Stimulated activated CD8-positive, alpha-beta memory T cell treated with anti-CD3 and anti-CD28 coated beads, Interleukin-15, amount 100 ng/mL, for 1 hour (primary cell): ENCODE results near the gene SPEN.
"Not testable (repeated sequence)": the region's sequence is repeated elsewhere in the genome, so short reads cannot be mapped to it uniquely, and the experiment has no call there.

ENCODE experiments used
- DNase-seq: peaks from one replicate; pipeline ENCODE4 v3.0.0-alpha.2; 2020; ENCODE audit warnings: low read depth

SPEN gene

GRCh38 chr1:15858069-15858670 lies 10.7 kb downstream of the SPEN start:
- DNase-seq: no peak

DNA sequence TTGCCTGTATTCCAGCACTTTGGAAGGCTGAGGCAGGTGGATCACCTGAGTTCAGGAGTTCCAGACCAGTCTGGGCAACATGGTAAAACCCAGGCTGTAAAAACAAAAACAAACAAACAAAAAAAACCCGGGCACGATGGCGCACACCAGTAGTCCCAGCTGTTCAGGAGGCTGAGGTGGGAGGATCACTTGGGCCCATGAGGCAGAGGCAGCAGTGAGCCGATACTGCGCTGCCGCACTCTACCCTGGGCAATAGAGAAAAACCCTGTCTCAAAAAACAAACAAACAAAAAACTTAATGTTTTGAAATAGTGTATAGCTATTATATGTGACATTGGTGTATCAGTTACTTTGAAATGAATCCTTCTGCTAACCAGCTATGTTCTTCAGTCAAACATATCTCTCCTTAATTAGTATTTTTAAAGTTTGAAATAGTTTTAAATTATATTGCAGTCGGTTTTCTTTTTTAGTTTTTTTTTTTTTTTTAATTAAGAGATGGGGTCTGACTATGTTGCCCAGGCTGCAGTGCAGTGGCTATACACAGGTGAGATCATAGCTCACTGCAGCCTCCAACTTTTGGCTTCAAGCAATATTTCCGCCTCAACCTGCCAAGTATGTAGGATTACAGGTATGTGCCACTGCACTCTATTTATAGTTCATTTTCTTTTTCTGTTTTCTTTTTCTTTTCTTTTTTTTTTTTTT lies 11.3 kb downstream of the SPEN start:
- DNase-seq: no peak

DNA sequence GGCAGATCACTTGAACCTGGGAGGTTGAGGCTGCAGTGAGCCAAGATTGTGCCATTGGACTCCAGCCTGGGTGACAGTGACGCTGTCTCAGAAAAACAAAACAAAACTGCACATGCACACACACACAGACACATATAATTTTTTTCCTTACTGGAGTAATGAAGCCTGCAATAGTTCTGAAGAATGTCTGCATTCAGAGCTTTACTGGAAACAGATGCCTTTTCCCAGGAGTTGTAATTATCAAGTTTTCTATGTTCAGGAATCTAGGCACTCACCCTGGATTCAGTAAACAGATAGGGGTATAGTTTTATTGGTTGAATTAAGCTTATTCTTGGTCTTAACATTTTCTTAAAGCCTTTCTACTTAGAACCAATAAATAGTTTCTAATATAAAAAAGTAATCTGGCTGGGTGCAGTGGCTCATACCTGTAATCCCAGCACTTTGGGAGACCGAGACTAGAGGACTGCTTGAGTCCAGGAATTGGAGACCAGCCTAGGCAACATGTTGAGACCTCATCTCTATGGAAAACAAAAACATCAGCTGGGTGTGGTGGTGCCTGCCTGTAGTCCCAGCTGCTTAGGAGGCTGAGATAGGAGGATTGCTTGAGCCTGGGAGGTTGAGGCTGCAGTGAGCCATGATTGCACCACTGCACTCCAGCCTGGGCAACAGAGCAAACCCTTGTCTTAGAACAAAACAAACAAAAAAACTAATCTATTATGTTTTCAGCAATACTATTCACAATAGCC lies 15.8 kb downstream of the SPEN start:
- no peak for DNase-seq

DNA sequence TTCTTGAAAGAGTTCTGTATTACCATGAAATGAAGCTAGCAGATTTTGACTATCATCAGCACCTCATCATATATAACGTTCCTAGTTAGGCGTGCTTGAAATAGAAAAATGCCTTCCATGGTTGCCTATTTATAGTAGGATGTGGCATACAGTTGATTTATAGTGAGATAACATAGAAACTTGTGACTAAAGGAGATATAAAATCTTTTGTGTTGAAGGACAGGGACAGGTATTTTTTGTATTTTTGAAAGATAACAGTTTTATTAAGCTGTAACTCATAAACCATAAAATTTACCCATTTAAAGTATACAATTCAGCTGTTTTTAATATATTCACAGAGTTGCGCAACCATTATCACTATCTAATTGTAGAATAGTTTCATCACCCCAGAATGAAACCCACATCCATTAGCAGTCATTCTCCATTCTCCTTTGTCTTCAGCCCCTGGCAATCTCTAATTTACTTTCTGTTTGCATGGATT lies 19.3 kb downstream of the SPEN start:
- no peak for DNase-seq

DNA sequence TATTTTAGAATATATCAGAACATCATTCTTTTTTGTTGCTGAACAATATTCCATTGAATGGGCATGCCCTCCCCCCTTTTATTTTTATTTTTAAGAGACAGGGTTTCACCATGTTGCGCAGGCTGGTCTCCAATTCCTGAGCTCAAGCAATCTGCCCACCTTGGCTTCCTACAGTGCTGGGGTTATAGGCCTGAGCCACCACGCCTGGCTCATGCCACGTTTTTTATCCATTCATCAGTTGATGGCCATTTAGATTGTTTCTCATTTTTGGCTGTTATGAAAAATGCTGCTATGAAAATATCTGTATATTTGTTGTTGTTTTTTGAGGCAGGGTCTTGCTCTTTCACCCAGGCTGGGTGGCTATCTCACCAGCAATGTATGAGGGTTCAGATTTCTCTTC lies 19.8 kb downstream of the SPEN start:
- no peak for DNase-seq

- DNase-seq: no peak
These were observed 21.9 kb downstream of the SPEN start for GRCh38 chr1:15869413-15869812.

DNA sequence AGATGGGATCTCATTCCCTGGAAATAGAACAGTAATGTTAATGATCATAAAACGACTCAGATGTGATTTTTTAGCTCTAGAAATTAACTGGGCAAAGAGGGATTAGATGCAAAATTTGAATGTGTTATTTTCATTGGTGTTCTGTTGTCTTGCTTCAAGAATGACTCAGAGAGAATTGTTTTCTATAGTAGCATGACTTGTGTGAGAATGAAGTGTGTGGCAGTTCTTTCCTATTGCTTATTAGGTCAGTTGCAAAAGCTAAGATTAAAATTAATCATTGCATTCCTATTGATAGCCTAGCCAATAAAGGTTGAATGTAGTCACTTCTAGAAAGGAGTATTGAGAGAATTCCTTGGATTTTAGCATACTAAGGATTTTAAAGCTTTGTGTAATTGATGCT lies 22.9 kb downstream of the SPEN start:
- no peak for DNase-seq

GRCh38 chr1:15874471-15874870 lies 27.0 kb downstream of the SPEN start:
- DNase-seq: no peak

- DNase-seq: no peak
These were observed 29.0 kb downstream of the SPEN start for GRCh38 chr1:15876357-15877055.

- DNase-seq: no peak
These were observed 34.5 kb downstream of the SPEN start for GRCh38 chr1:15881961-15882360.

GRCh38 chr1:15882665-15883064 lies 35.2 kb downstream of the SPEN start:
- no peak for DNase-seq

GRCh38 chr1:15883326-15883725 lies 35.8 kb downstream of the SPEN start:
- no peak for DNase-seq

DNA sequence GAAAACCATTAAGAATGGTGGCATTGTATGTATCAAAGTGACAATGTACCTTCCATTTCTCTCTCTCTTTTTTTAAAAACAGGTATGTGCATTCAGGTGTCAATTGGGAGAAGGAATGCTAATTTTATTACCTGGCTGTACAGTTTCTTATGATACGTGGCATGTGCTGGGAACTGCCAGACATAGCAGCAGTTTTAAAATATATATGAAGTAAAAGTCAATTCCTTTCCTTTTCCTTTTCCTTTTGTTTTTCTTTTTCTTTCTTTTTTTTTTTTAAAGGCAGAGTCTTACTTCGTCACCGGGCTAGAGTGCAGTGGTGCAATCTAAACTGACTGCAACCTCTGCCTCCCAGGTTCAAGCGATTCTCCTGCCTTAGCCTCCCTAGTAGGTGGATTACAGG lies 37.0 kb downstream of the SPEN start:
- DNase-seq: no peak

DNA sequence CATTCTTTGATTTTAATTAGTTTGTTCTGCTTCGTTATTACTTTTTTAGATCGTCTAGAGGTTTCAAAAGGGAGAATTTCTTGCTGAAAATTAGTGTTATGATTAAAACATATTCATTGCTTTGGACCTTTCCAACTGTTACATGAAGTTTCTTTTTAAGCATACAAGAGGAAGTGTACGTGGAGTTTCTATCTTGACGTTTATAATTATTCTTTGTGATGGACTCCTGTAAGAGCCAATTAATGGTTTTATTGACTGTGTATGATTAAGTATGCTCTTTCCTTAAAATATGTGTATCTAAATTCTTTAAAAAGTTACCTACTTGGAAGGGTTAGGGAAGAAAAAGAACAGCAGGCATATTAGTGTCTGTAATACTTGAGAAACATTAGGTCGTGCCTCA lies 37.8 kb downstream of the SPEN start:
- DNase-seq: no peak

- DNase-seq: peak; percentile 2
These were observed 38.4 kb downstream of the SPEN start for GRCh38 chr1:15885701-15886610.

DNA sequence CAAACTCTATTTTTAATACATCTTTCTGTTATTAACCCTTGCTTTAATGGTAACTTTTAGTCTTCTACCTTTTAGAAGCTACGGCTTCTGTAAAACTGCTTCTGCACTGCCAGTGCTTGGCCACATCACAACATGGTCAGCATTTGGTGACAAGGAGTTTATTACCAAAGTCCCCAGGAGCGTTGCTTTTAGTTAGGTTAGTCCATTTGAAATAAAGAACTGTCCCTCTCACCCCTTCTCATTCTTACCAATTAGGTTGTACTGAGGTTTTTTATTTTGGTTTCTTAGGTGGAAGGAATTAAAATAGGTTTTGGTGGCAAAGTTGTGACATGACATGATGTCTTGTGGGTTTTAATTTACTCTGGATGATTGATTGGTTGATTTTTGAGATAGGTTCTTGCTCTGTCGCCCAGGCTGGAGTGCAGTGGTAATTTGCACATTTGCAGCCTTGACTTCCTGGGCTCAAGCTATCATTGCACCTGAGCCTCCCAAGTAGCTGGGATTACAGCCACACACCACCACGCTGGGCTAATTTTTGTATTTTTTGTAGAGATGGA lies 39.2 kb downstream of the SPEN start:
- DNase-seq: no peak

DNA sequence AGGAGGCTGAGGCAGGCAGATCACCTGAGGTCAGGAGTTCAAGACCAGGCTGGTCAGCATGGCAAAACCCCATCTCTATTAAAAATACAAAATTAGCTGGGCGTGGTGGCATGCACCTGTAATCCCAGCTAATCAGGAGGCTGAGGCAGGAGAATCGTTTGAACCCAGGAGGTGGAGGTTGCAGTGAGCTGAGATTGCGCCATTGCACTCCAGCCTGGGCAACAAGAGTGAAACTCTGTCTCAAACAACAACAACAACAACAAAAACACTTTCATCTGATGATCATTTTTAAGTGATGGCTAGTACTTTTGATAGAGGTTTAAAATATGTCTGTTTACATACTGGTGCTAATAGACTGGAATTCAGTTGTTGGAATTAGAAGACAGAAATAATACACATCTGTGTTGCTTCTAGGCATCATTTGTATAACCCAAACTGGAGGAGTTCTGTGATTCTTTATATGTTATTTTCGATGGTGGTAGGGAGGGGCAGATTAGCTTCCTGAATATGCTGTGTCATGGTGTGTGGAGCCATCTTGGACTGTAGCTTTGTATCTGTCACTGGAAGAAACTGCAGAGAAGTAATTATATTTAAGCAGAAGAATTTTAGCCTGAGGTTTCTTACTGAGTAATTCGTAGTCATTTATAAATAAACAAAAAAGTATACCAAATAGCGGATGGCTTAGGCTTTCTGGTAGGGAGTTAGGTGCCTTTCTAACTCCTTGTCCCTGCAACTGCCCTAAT lies 45.5 kb downstream of the SPEN start:
- not testable (repeated sequence) for DNase-seq

DNA sequence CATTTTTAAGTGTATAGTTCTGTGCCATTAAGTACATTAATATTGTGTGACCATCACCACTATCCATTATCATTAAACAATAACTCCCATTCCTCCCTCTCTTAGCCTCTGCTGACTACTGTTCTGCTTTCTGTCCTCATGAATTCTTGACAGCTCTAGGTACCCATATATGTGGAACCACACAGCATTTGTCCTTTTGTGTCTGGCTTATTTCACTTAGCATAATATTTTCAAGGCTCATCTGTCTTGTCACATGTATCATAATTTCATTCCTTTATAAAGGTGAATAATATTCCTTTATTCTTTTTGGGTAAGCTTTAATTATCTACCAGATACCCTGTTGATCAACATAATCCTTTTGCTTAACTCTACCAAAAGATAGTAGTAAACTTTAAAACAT lies 47.7 kb downstream of the SPEN start:
- DNase-seq: no peak

- not testable (repeated sequence) for DNase-seq
These were observed 49.5 kb downstream of the SPEN start for GRCh38 chr1:15896841-15897610.

DNA sequence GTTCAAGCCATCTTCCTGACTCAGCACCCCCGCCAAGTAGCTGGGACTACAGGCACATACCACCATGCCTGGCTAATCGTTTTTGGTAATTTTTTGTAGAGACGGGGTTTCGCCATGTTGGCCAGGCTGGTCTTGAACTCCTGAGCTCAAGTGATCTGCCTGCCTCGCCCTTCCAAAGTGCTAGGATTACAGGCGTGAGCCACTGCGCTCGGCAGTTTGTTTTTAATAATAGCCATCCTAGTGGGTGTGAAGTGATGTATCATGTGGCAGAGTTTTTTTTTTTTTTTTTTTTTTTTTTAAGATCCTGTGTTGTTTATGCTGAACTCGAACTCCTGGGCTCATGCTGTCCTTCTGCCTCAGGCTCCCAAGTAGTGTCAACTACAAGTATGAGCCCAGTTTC lies 51.8 kb downstream of the SPEN start:
- no peak for DNase-seq
